Heart left ventricle (tissue), 16 donors: ENCODE data around the gene ABCB10. TPM values are rescaled to one million over a fixed set of nuclear protein-coding genes. Genes with fewer than 3 reads are reported as not detected.

Experiments
- ATAC-seq, 4 donors: fragments of 200-7000 bp; cut with Tn5 transposase; one replicate each; pipeline ENCODE4 v1.9.1; 2020 to 2022; ENCODE audit warnings: moderate library complexity in 4 of 4, mild to moderate bottlenecking in 3 of 4, moderate number of reproducible peaks in 1 of 4
- DNase-seq, 5 donors: peaks; one replicate each; pipeline ENCODE4 v3.0.0-alpha.2; 2020
- H3K27ac ChIP-seq, 12 donors: fragments of 200-600 bp; sonication (generic) in 4 of 12; one replicate each; pipeline versions ENCODE4 v1.5.0 to v1.8.0; 2016 to 2022; ENCODE audit warnings: mild to moderate bottlenecking in 2 of 12
- H3K27me3 ChIP-seq, 9 donors: fragments of 200-600 bp; sonication (generic) in 2 of 9; one replicate each; pipeline versions ENCODE4 v1.5.1 to v1.8.0; 2016 to 2022; ENCODE audit warnings: mild to moderate bottlenecking in 3 of 9
- H3K36me3 ChIP-seq, 9 donors: fragments of 200-600 bp; sonication (generic) in 2 of 9; one replicate each; pipeline versions ENCODE4 v1.5.0 to v1.8.0; 2018 to 2022; ENCODE audit warnings: mild to moderate bottlenecking in 2 of 9
- H3K4me1 ChIP-seq, 12 donors: fragments of 200-600 bp; sonication (generic) in 4 of 12; one replicate each; pipeline versions ENCODE4 v1.5.0 to v1.8.0; 2016 to 2022; ENCODE audit warnings: mild to moderate bottlenecking in 3 of 12
- H3K4me3 ChIP-seq, 12 donors: fragments of 200-600 bp; sonication (generic) in 4 of 12; one replicate each; pipeline versions ENCODE4 v1.5.0 to v1.8.0; 2017 to 2022; ENCODE audit warnings: mild to moderate bottlenecking in 9 of 12, moderate library complexity in 4 of 12
- H3K9me3 ChIP-seq, 12 donors: fragments of 200-600 bp; sonication (generic) in 4 of 12; one replicate each; pipeline versions ENCODE4 v1.5.0 to v1.8.0; 2016 to 2022; ENCODE audit warnings: mild to moderate bottlenecking in 1 of 12
- POLR2A ChIP-seq, 2 donors: fragments of 450-650 bp; IDR thresholded peaks; one replicate each; pipeline ENCODE4 v1.6.1; 2017; ENCODE audit warnings: antibody characterized with exemption in 2 of 2, mild to moderate bottlenecking in 2 of 2, moderate library complexity in 2 of 2
- WGBS, 4 donors: extraction: QIAGEN DNeasy Blood & Tissue Kit in 2 of 4; methylation state at CpG; one replicate each; pipeline versions ENCODE4 v1.1.5 to v1.1.7; 2013 to 2018; 5-methylcytosine and 5-hydroxymethylcytosine counted together
- intact Hi-C, 10 donors: fragments of 100-400 bp; cut with DNase I; formaldehyde crosslinking; loops; one replicate each; pipeline versions ENCODE4 v1.11.1 to v1.14.2; 2022
- polyA plus RNA-seq, 2 donors: library from polyadenylated mRNA; stranded (reverse); fragments of 200-250 nt; gene quantifications; one replicate each; pipeline ENCODE4 v1.2.3, GENCODE V29; 2013
- total RNA-seq, 9 donors: library from RNA; depleted of rRNA in 2 of 9; stranded (reverse); fragments of >200 nt in 2 of 9; fragmentation: NEBNext Ultra II Directional in 3 of 9; extraction: Animal tissue kit (Norgen Biotek cat#: 25700) in 3 of 9; gene quantifications; one replicate each; pipeline versions ENCODE4 v1.1.0 to v1.2.4, GENCODE V29; 2016 to 2023
- TF ChIP-seq, protein P1 (sequence below), 12 donors: fragments of 200-600 bp; sonication (generic) in 4 of 12; IDR thresholded peaks; one replicate each; pipeline versions ENCODE4 v1.5.0 to v1.8.0; 2018 to 2022; ENCODE audit warnings: antibody characterized with exemption in 12 of 12, mild to moderate bottlenecking in 5 of 12
- donor health status: ischemic (EF 13 %, LVEDD 7.1; RV severe dilation, severe dysfunction).
- donor health status: healthy with polysubstance abuse.
- donor health status: DM: no; HTN: yes; CAD: no.
- donor health status: DM: no; HTN: no; CAD: no.
- donor health status: ischemic (EF 25% LVEDD 6.9; RV normal size, moderate dysfunction).
- donor health status: ischemic (EF 25% LVEDD 5.7; RV mildly dilated, moderate dysfunction).
- donor health status: healthy.
- donor health status: DM: yes; HTN: yes; CAD: no.
- donor health status: ischemic (EF 35%, LVEDD 5.7; RV mildly dilated, moderate dysfunction).
- donor health status: nonischemic (EF 11% LVEDD 7.7; RV severe dilation, severe dysfunction).
- donor health status: DM: yes; HTN: yes; CAD: no.
- donor health status: PGD.
- donor health status: ischemic (EF 29% LVEDD 5.4; RV normal size, mild dysfunction).
- donor health status: nonischemic (EF 23%, LVEDD 6.1; RV moderate dilation, normal function).

Gene ABCB10
- total and polyA plus RNA-seq, 11 donors, result 4.5 to 13.3 (median 10.7) TPM

DNA sequence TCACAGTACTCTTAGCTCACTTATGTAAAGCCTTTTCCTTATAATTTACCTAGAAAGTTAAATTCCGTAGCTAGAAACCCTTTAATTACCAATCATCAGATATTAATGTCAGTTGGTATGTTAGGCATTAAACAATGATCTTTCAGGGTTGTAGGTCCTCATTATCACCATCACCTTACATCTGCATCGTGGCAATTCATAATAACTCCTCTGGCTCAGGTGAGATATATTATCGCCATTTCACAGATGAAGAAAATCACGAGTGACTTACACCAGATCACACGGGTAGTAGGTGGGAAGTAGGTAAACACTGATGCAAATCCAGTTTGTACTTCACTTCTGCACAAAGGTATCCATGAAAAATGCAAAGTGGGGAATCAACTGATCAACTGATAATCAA is 51.0 kb downstream of the ABCB10 start:
- DNase-seq (no peak), ATAC-seq (no peak)
- Histone ChIP-seq H3K27ac (peak overlapping the region in 11 of 12 donors; percentile 83 to 98 (median 95)), H3K27me3 (no peaks in the 10 kb centered on the region), H3K4me3 (peak overlapping the region; percentile 64 to 99 (median 91)), H3K9me3 (no peaks in the 10 kb centered on the region), H3K4me1 (peaks cover 0 to 23% (median 16%) of the 10 kb centered on the region in 12 donors), H3K36me3 (peaks cover 0 to 34% (median 20%) of the 10 kb centered on the region in 9 donors)
- intact Hi-C loops, result loop anchor here in 1 of 10 donors (5.0 kb wide), 1 partner anchor 235 kb away; the partner anchor contains the start of gene RAB4A
- WGBS, 4 donors, result 6 to 8% (median 7%) methylated on average over 5 of the region's 5 CpGs
- TF ChIP-seq POLR2A (IDR thresholded peaks at IDR 0.05), result no peak
- TF ChIP-seq, protein P1, sequence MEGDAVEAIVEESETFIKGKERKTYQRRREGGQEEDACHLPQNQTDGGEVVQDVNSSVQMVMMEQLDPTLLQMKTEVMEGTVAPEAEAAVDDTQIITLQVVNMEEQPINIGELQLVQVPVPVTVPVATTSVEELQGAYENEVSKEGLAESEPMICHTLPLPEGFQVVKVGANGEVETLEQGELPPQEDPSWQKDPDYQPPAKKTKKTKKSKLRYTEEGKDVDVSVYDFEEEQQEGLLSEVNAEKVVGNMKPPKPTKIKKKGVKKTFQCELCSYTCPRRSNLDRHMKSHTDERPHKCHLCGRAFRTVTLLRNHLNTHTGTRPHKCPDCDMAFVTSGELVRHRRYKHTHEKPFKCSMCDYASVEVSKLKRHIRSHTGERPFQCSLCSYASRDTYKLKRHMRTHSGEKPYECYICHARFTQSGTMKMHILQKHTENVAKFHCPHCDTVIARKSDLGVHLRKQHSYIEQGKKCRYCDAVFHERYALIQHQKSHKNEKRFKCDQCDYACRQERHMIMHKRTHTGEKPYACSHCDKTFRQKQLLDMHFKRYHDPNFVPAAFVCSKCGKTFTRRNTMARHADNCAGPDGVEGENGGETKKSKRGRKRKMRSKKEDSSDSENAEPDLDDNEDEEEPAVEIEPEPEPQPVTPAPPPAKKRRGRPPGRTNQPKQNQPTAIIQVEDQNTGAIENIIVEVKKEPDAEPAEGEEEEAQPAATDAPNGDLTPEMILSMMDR (IDR thresholded peaks at IDR 0.05), result no peak

GRCh38 chr1:229506633-229507032 is 51.9 kb downstream of the ABCB10 start:
- no peak overlapping the region for H3K27ac ChIP-seq
- no peak for DNase-seq
- ATAC-seq, result no peak
- WGBS, 4 donors, result 82 to 84% (median 83%) methylated on average over 8 of the region's 8 CpGs
- peaks cover 0 to 23% (median 16%) of the 10 kb centered on the region in 12 donors for H3K4me1 ChIP-seq
- intact Hi-C loops, result loop anchor here in 1 of 10 donors (5.0 kb wide), 1 partner anchor 234 kb away; the partner anchor contains the start of gene RAB4A
- H3K9me3 ChIP-seq, result no peaks in the 10 kb centered on the region
- peak overlapping the region in 2 of 12 donors; percentile 90 to 92 for H3K4me3 ChIP-seq
- no peak for TF ChIP-seq POLR2A (IDR thresholded peaks at IDR 0.05)
- TF ChIP-seq, protein P1 (IDR thresholded peaks at IDR 0.05), result no peak
- H3K27me3 ChIP-seq, result no peaks in the 10 kb centered on the region
- peaks cover 0 to 43% (median 27%) of the 10 kb centered on the region in 9 donors for H3K36me3 ChIP-seq

DNA sequence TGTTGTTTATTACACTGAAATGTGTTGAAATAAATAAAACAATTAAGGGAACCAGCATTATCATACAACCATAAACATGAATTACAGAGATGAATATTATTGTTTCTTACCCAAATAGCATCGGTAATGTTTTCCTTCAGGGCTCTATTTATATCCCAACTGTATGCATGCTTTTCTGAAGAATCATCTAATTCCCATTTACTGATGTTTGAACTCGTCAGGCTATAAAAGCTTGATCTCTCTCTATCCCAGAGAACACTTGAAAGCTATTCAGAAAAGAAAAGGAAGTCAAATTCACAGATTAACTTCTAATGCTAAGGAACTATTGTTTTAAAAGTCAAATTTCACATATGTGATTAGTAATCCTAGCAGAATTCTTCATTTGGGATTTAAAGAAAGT is 62.7 kb downstream of the ABCB10 start:
- H3K4me1 ChIP-seq, result no peaks in the 10 kb centered on the region
- no peak for ATAC-seq
- H3K4me3 ChIP-seq, result no peak overlapping the region
- no peak overlapping the region for H3K27ac ChIP-seq
- DNase-seq, result no peak
- H3K36me3 ChIP-seq, result peaks cover 0 to 100% (median 97%) of the 10 kb centered on the region in 9 donors
- H3K9me3 ChIP-seq, result no peaks in the 10 kb centered on the region
- TF ChIP-seq POLR2A (IDR thresholded peaks at IDR 0.05), result no peak
- TF ChIP-seq, protein P1 (IDR thresholded peaks at IDR 0.05), result no peak
- intact Hi-C loops, result no loop called here
- H3K27me3 ChIP-seq, result no peaks in the 10 kb centered on the region
- WGBS, 4 donors, result 87 to 90% (median 89%) methylated on average over 2 of the region's 2 CpGs

DNA sequence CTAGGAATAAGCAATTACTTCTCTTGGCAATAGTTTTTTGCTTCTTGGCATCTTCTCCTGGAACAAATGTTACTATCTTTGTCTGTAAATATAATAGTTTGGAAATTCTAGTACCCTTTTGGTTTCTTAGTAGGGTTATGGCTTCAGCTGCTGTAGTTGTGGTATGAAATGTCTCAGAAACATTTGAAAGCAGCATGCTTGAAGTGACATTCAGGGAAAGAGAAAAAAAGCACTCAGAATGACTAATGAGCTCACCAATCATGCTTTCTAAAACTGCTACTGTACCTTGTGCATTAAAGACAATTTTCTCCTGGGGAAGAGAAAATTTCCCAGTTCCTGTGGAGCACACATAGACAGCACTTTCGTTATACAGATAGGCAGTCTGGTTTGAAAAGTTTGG is 71.3 kb downstream of the ABCB10 start:
- Histone ChIP-seq H3K27me3 (no peaks in the 10 kb centered on the region), H3K4me1 (peaks cover 0 to 4% (median 0%) of the 10 kb centered on the region in 12 donors), H3K9me3 (no peaks in the 10 kb centered on the region), H3K27ac (no peak overlapping the region), H3K36me3 (peaks cover 3 to 100% (median 96%) of the 10 kb centered on the region in 9 donors), H3K4me3 (no peak overlapping the region)
- WGBS, 4 donors, result 91 to 97% (median 97%) methylated on average over 1 of the region's 1 CpG
- TF ChIP-seq POLR2A (IDR thresholded peaks at IDR 0.05), result no peak
- TF ChIP-seq, protein P1 (IDR thresholded peaks at IDR 0.05), result no peak
- DNase-seq (no peak), ATAC-seq (no peak)
- intact Hi-C loops, result loop anchor here in 1 of 10 donors (10.0 kb wide), 1 partner anchor 122 kb away; no protein-coding TSS in a partner anchor
